ENCODE measurements around the gene SUSD5. TPM values are rescaled to one million over a fixed set of nuclear protein-coding genes. Genes with fewer than 3 reads are reported as not detected.

Gene SUSD5
- total RNA-seq, 1 experiment from 2014 or later: 1.2 TPM

GRCh38 chr3:33103480-33103879 is 115.1 kb downstream of the SUSD5 start:
- TF ChIP-seq E2F4 (CRISPR knock-in tag; IDR thresholded peaks at IDR 0.05; ENCODE audit: borderline replicate concordance, low read depth): no peak
- TF ChIP-seq GTF2I (CRISPR knock-in tag; conservative IDR thresholded peaks at IDR 0.05): no peak
- no peak for TF ChIP-seq TEAD1 (CRISPR knock-in tag; IDR thresholded peaks at IDR 0.05)
- Mint-ChIP-seq H3K4me1 (no peaks in the 10 kb centered on the region), H3K9me3 (no peaks in the 10 kb centered on the region), H3K36me3 (no peaks in the 10 kb centered on the region), H3K27ac (no peak overlapping the region), H3K4me3 (no peak overlapping the region), H3K27me3 (ENCODE audit: low read depth) (peaks cover 13% of the 10 kb centered on the region)
- ATAC-seq: no peak
- CTCF ChIA-PET: no interaction called here
- POLR2A ChIA-PET: no interaction called here
- DNase-seq (ENCODE audit: low spot score): no peak

GRCh38 chr3:33103034-33103433 is 115.6 kb downstream of the SUSD5 start:
- Mint-ChIP-seq H3K36me3 (no peaks in the 10 kb centered on the region), H3K4me1 (no peaks in the 10 kb centered on the region), H3K27ac (no peak overlapping the region), H3K4me3 (no peak overlapping the region), H3K27me3 (ENCODE audit: low read depth) (peaks cover 10% of the 10 kb centered on the region), H3K9me3 (no peaks in the 10 kb centered on the region)
- TF ChIP-seq ZNF121 (CRISPR knock-in tag; IDR thresholded peaks at IDR 0.05) (peak; percentile 78), ETV6 (CRISPR knock-in tag; IDR thresholded peaks at IDR 0.05) (no peak), E2F5 (CRISPR knock-in tag; IDR thresholded peaks at IDR 0.05) (no peak), AFF4 (CRISPR knock-in tag; IDR thresholded peaks at IDR 0.05; ENCODE audit: borderline replicate concordance) (no peak), JAZF1 (CRISPR knock-in tag; IDR thresholded peaks at IDR 0.05) (no peak), SMAD4 (CRISPR knock-in tag; IDR thresholded peaks at IDR 0.05) (no peak), OVOL2 (CRISPR knock-in tag; IDR thresholded peaks at IDR 0.05; ENCODE audit: borderline replicate concordance) (no peak), FOXK1 (CRISPR knock-in tag; IDR thresholded peaks at IDR 0.05) (no peak)
- ChIA-PET CTCF (no interaction called here), POLR2A (no interaction called here)
- no peak for ATAC-seq
- no peak for DNase-seq (ENCODE audit: low spot score)

GRCh38 chr3:33100229-33100628 is 118.4 kb downstream of the SUSD5 start:
- ATAC-seq (no peak), DNase-seq (ENCODE audit: low spot score) (no peak)
- ChIA-PET CTCF (no interaction called here), POLR2A (no interaction called here)
- H3K4me3 Mint-ChIP-seq: no peak overlapping the region
- H3K9me3 Mint-ChIP-seq: no peaks in the 10 kb centered on the region
- H3K27me3 Mint-ChIP-seq (ENCODE audit: low read depth): peaks cover 10% of the 10 kb centered on the region
- H3K27ac Mint-ChIP-seq: no peak overlapping the region
- H3K36me3 Mint-ChIP-seq: no peaks in the 10 kb centered on the region
- peaks cover 9% of the 10 kb centered on the region for H3K4me1 Mint-ChIP-seq
- no peak for TF ChIP-seq OVOL2 (CRISPR knock-in tag; IDR thresholded peaks at IDR 0.05; ENCODE audit: borderline replicate concordance)
- TF ChIP-seq ZBTB43 (CRISPR knock-in tag; IDR thresholded peaks at IDR 0.05): no peak
- no peak for TF ChIP-seq ZMAT4 (CRISPR knock-in tag; IDR thresholded peaks at IDR 0.05)
- TF ChIP-seq RORB (CRISPR knock-in tag; IDR thresholded peaks at IDR 0.05): no peak
- no peak for TF ChIP-seq ZNF512 (CRISPR knock-in tag; IDR thresholded peaks at IDR 0.05; ENCODE audit: borderline replicate concordance)
- TF ChIP-seq MLX (CRISPR knock-in tag; IDR thresholded peaks at IDR 0.05): no peak
- TF ChIP-seq CREB1 (CRISPR knock-in tag; IDR thresholded peaks at IDR 0.05): no peak
- TF ChIP-seq ATF6 (CRISPR knock-in tag; IDR thresholded peaks at IDR 0.05): no peak
- no peak for TF ChIP-seq IRF1 (CRISPR knock-in tag; IDR thresholded peaks at IDR 0.05)
